Central memory CD4-positive, alpha-beta T cell (primary cell): ENCODE results near the gene ARHGAP12.
A peak's percentile ranks its signal among the peaks of the same experiment; 100 is the strongest.

Experiments
- DNase-seq: peaks from one replicate; pipeline ENCODE4 v3.0.0; 2022

ARHGAP12 gene

DNA sequence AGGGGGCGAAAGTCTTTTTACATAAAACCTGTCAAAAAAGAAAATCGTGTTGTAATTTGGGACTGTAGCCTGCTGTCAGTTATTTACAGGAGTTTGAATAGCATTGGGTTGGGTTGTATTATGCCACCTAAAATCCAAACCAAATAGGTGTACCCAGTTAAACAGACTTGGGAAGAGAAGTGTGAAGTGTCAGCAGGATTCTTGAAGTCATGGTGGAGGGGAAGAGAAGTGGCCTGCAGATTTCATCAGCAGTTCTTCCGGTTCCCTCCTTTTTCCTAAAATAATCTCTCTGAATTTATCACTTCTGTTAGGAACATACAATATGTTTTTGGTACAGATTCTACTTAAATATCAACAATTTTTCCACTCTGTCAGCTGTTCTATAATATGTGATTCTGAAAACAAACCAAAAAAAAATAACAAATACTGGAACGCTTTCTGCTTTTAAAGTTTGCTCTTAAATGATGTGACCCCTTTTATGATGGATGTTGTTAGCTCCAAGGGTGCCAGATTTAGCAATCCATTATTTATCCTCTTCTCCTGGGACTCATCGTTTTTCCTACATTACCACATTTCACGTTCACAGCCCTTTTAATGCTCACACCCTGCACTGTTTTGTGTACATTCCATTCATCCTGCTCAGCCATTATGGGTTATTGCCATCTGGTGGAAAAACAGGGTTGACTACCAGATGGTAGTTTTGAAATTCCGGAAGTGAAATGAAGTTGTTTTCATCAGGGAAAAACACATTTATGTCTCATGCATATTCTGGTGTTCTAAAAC lies 18.7 kb upstream of the ARHGAP12 start:
- no peak for DNase-seq

DNA sequence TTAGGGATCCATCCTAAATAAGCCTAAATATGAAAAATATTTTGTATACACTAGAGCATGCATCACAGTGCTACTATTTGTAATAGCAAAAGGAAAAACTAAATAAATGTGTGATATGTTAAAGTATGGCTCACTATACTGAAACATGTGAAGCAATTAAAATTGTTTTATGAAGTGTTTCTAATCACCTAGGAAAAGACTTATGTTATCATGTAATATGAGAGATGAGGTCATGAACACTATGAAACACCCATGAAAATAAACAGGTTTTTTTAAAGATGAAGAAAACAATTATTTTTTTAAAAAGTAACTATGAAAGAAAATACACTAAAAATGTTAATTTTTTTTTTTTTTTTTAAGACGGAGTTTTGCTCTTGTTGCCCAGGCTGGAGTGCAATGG lies 16.8 kb upstream of the ARHGAP12 start:
- no peak for DNase-seq

DNA sequence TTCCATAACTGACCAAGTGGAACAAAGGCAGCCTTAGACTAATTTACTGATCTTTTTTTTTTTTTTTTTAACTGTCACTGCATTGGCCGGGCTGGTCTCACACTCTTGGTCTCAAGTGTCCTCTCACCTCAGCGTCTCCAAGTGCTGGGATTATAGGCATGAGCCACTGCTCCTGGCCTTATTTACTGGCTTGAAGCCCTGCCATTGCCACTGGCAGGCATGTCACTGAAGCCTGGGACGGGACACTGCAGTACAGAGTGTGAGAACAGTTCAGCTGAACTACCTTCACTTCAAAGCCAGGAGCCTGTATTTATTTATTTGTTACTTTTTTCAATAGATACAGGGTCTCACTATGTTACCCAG lies 15.4 kb upstream of the ARHGAP12 start:
- DNase-seq, result no peak

GRCh38 chr10:31942892-31943291 lies 14.3 kb upstream of the ARHGAP12 start:
- DNase-seq, result no peak

GRCh38 chr10:31942435-31942834 lies 13.8 kb upstream of the ARHGAP12 start:
- DNase-seq, result no peak

GRCh38 chr10:31940839-31941653 lies 12.4 kb upstream of the ARHGAP12 start:
- no peak for DNase-seq

DNA sequence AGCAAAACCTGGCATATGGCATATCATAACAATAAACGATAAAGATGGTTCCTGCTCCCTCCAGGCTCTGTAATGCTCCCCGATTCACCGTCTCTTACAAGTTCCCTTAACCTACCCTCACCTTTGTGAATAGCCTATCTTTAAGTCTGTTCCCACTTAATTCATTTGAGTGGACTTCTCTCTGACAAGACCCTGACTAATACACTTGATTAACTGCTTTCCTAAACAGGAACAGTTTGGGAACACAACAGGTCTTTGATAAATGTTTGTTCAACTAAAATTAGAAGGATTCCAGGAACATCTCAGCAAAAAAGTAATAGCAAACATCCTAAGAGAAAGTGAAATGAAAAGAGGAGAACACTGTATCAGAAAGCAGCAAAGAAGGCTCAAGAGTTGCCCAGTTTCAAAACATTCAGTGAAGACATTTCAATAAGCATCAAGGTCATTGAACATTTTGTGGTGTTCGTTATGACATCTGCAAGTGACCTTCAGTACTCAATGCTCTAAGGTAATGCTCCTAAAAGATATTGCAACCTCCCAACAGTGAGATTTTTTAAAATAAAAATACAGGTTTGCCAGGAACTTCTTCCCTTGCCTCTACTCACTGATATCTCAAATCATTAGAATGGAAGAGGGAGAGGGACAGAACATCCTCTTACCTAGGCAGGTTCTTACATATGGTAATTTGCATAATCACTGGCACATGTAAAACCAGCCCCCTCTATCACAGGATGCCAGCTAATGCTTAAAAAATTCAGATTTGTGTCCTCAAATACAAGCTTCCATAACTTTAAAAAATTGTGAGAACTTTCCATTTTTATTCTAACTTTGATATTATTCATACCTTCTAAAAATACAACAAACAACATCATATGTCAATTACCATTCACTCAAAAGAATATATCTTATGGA lies 11.4 kb upstream of the ARHGAP12 start:
- DNase-seq, result no peak

DNA sequence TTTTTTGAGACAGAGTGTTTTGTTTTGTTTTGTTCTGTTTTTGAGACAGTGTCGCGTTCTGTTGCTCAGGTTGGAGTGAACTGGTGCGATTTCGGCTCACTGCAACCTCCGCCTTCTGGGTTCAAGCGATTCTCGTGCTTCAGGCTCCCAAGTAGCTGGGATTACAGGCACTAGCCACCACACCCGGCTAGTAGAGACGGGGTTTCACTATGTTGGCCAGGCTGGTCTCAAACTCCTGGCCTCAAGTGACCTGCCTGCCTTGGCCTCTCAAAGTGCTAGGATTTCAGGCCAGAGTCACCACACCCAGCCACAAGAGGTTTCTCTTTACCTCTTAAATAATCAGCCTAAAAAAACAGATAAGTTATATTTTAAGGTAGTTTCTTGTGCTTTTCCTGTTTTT lies 8.7 kb upstream of the ARHGAP12 start:
- no peak for DNase-seq

GRCh38 chr10:31936933-31937332 lies 8.3 kb upstream of the ARHGAP12 start:
- DNase-seq, result no peak

DNA sequence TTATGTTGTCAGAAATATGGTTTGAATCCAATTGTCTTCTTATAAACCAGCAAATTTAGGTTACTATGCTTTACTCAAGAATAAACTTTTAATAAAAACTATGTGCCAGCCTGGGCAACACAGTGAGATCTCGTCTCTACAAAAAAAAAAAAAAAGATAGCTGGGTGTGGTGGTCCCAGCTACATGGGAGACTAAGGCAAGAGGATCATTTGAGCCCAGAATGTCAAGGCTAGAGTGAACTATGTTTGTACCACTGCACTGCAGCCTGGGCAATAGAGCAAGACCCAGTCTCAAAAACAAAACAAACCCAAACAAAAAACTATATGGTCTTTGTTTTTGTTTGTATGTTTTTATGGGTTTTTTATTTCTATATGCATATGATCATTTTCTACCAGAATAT lies 7.5 kb upstream of the ARHGAP12 start:
- DNase-seq, result no peak

DNA sequence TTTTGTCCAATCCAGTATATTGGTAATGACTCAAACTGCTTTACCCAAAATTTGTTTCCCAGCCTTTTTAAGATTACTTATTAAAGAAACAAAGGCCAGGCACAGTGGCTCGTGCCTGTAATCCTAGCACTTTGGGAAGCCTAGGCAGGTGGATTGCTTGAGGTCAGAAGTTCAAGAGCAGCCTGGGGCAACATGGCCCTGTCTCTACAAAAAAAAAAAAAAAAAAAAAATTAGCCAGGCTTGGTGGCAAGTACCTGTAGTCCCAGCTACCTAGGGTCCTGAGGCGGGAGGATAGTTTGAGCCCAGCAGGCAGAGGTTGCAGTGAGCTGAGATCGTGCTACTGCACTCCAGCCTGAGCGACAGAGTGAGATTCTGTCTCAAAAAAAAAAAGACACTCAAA lies 7.0 kb upstream of the ARHGAP12 start:
- DNase-seq, result no peak

GRCh38 chr10:31932838-31933237 lies 4.2 kb upstream of the ARHGAP12 start:
- DNase-seq, result no peak

GRCh38 chr10:31930856-31931255 lies 2.2 kb upstream of the ARHGAP12 start:
- DNase-seq, result no peak

- DNase-seq, result peak; percentile 64
Observed at GRCh38 chr10:31930023-31930751, 1.6 kb upstream of the ARHGAP12 start.

- peak; percentile 26 for DNase-seq
Observed at GRCh38 chr10:31929261-31930022, 811 bp upstream of the ARHGAP12 start.

GRCh38 chr10:31927884-31928548 lies 615 bp downstream of the ARHGAP12 start:
- peak; percentile 49 for DNase-seq

- peak; percentile 16 for DNase-seq
Observed at GRCh38 chr10:31927565-31927883, 1.1 kb downstream of the ARHGAP12 start.

DNA sequence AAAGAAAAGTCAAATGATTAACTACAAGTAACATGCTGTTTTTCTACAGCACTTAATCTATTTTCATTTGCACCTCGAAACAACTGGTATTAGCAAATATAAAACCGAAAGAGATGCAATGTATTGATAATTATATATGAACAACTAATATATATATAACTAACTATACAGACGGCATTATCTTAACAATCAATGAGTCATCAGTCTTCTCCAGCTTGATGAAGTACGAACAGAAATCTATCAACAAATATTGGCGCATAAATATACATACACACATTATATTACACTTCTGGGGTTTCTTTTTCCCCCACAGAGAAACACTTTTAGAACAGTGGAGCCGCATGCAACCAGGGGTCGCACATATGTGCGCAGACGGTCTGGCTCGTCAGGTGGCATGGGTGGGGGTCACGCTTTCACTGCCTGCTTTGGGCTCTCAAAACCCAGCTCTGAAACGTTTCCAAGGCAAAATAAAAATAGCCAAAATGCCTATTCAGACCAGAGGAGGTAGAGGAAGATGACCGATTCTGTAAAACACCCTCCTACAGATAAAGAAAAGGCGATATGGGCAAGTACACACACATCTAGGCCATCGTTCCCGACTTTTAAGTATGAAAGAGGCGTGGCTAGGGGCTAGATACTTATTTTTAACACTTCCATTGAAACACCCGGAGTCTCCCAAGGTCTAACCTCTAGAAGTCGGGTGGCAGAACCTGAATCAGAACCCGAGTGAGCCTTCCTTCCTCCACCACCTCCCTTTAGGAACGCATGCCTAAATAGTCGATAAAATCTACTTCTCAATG lies 1.7 kb downstream of the ARHGAP12 start:
- peak; percentile 5 for DNase-seq

- DNase-seq, result no peak
Observed at GRCh38 chr10:31926160-31926559, 2.5 kb downstream of the ARHGAP12 start.

DNA sequence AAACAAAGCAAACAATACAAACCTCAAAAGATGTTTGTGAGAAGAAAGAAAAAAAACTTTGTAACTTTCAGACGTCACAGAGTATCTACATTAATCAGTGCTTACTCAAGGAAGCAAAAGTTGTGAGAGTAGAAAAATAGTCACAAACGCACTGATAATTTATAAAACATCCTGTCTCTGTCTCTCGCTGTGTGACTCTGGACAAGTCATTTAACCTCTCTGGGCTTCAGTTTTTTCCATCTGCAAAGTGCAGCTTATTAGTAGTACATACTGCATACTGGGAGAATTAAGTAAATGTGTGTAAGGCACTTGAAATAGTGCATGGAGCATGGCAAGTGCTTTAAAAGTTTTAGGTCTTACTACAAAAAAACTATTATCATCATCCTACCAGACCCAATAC lies 3.8 kb downstream of the ARHGAP12 start:
- DNase-seq, result no peak
